HG02642 (cell line): ENCODE measurements around the gene LTBP1.

Source experiments
- ATAC-seq: cut with Tn5 transposase; IDR thresholded peaks from one replicate; pipeline ENCODE4 v1.9.1; 2021; ENCODE audit warnings: mild to moderate bottlenecking; ENCODE audit not compliant: unreplicated experiment, poor library complexity

Gene LTBP1

GRCh38 chr2:33067598-33067997, 120.8 kb downstream of the LTBP1 start:
- ATAC-seq = no peak

GRCh38 chr2:33068261-33068660, 121.5 kb downstream of the LTBP1 start:
- no peak for ATAC-seq

GRCh38 chr2:33069894-33070651, 123.3 kb downstream of the LTBP1 start:
- ATAC-seq = no peak

GRCh38 chr2:33071591-33071990, 124.8 kb downstream of the LTBP1 start:
- ATAC-seq = no peak

- no peak for ATAC-seq
Observed at GRCh38 chr2:33072614-33073013, 125.9 kb downstream of the LTBP1 start.

- ATAC-seq = no peak
Observed at GRCh38 chr2:33073018-33073417, 126.3 kb downstream of the LTBP1 start.

GRCh38 chr2:33074197-33074596, 127.4 kb downstream of the LTBP1 start:
- no peak for ATAC-seq

- ATAC-seq = no peak
Observed at GRCh38 chr2:33077311-33077710, 130.6 kb downstream of the LTBP1 start.

- no peak for ATAC-seq
Observed at GRCh38 chr2:33077844-33078243, 131.1 kb downstream of the LTBP1 start.

GRCh38 chr2:33081691-33082090, 134.9 kb downstream of the LTBP1 start:
- ATAC-seq = no peak

GRCh38 chr2:33083699-33084387, 137.1 kb downstream of the LTBP1 start:
- ATAC-seq = no peak

GRCh38 chr2:33084433-33084832, 137.7 kb downstream of the LTBP1 start:
- ATAC-seq = no peak

GRCh38 chr2:33085646-33086045, 138.9 kb downstream of the LTBP1 start:
- ATAC-seq = no peak

GRCh38 chr2:33086400-33087015, 139.8 kb downstream of the LTBP1 start:
- no peak for ATAC-seq

GRCh38 chr2:33090553-33091134, 143.9 kb downstream of the LTBP1 start:
- no peak for ATAC-seq

GRCh38 chr2:33091541-33092123, 144.9 kb downstream of the LTBP1 start:
- no peak for ATAC-seq

- no peak for ATAC-seq
Observed at GRCh38 chr2:33093283-33093993, 146.7 kb downstream of the LTBP1 start.

GRCh38 chr2:33094303-33094702, 147.6 kb downstream of the LTBP1 start:
- ATAC-seq = no peak

GRCh38 chr2:33099989-33100388, 153.2 kb downstream of the LTBP1 start:
- ATAC-seq = no peak

- ATAC-seq = no peak
Observed at GRCh38 chr2:33100921-33101320, 154.2 kb downstream of the LTBP1 start.
